ENCODE data around the gene PMM2. TPM values are rescaled to one million over a fixed set of nuclear protein-coding genes. Genes with fewer than 3 reads are reported as not detected.

Gene PMM2
- total RNA-seq, 4 donors from 2014 or later, result 20.0 to 33.0 (median 25.7) TPM

DNA sequence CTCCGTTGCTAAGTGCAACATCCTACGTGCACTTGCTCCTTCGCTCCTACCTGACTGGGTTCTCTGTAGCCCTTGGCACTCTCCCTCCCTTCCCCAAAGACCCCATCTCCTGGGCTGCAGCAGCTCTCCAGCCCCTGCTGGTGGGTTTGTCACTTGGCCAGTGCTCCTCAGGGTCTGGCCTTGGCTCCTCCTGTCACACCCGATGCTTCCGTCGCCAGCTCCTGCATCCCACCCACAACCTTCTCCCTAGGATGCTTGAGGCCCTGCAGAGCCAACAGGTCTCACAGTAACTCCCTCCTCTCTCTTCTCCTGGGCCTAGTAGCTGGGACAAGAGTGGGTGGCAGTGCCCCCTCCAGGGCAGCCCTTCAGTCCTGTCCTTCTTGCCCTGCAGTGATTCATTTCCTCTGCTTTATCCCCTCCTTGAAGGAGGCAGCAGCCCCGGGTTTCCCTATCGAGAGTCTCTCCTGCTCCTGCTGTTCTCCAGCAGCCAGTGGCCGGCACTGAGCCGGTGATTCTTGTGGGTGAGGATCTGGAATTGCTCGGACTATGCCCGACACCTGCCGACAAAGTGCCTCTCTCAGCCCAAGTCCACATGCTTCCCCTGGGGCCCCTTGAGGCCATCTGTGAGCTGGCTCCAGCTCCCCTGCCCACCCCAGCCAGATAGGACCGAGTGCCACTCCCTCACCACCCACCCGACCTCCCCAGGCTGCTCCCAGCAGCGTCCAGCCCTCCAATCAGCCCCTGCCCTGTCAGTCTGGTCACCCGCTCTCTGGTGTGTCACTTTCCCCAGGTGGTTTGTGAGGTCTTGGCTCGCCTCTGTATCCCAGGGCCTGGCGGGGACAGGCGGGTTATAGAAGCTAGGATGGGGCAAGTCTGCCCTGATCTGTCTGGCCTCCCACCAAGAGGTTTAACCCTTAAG, 88.3 kb downstream of the PMM2 start:
- no peak overlapping the region for H3K4me3 ChIP-seq

DNA sequence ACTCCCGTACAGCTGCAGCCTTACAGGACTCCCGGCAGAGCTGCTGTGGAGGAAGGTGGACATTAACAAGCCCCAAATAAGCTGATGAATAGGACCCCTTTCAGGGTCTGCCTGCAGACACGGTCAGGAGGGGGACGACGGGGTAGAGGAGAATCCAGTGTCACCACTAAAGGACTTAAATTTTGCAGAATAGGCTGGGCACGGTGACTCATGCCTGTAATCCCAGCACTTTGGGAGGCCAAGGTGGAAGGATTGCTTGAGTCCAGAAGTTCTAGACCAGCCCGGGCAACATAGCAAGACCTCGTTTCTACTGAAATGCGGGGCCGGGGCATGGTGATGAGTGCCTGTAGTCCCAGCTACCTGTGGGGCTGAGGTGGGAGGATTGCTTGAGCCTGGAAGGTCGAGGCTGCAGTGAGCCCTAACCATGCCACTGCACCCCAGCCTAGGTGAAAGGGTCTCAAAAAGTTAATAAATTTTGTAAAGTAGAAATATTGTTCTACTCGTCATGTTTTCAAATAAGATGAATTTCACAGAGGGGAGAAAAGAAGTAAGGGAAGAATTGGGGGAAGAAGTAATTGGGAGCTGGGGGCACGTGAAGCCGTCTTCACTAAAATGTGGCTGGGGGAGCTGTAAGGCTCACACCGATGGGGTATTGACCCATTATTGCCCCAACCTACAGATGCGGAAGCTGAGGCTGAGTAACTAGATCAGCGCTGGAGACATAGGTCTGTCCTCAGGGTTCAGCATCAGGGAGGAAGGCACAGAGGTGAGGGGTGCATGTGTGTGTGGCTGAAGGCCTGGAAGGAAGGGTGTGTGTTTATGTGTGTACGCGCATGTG, 89.2 kb downstream of the PMM2 start:
- 64% methylated on average over 19 of the region's 19 CpGs for WGBS
- no peak overlapping the region for H3K27ac ChIP-seq
- TF ChIP-seq, protein P1, sequence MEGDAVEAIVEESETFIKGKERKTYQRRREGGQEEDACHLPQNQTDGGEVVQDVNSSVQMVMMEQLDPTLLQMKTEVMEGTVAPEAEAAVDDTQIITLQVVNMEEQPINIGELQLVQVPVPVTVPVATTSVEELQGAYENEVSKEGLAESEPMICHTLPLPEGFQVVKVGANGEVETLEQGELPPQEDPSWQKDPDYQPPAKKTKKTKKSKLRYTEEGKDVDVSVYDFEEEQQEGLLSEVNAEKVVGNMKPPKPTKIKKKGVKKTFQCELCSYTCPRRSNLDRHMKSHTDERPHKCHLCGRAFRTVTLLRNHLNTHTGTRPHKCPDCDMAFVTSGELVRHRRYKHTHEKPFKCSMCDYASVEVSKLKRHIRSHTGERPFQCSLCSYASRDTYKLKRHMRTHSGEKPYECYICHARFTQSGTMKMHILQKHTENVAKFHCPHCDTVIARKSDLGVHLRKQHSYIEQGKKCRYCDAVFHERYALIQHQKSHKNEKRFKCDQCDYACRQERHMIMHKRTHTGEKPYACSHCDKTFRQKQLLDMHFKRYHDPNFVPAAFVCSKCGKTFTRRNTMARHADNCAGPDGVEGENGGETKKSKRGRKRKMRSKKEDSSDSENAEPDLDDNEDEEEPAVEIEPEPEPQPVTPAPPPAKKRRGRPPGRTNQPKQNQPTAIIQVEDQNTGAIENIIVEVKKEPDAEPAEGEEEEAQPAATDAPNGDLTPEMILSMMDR (IDR thresholded peaks at IDR 0.05), result no peak
- TF ChIP-seq POLR2AphosphoS5 (IDR thresholded peaks at IDR 0.05), result no peak
- TF ChIP-seq EP300 (IDR thresholded peaks at IDR 0.05), result no peak
- TF ChIP-seq POLR2A (IDR thresholded peaks at IDR 0.05), result no peak
- H3K4me1 ChIP-seq, result peaks cover 18% of the 10 kb centered on the region
- peak in 1 of 2 donors; percentile 39 for DNase-seq (ENCODE audit: low spot score in 2 of 2)
- H3K36me3 ChIP-seq, result peaks cover 26% of the 10 kb centered on the region
- peaks cover 6% of the 10 kb centered on the region for H3K27me3 ChIP-seq
- H3K4me3 ChIP-seq, result no peak overlapping the region
- H3K9me3 ChIP-seq, result no peaks in the 10 kb centered on the region

More for the DNA sequence above, 88.3 kb downstream of the PMM2 start:
- H3K27me3 ChIP-seq, result peaks cover 6% of the 10 kb centered on the region
- peaks cover 18% of the 10 kb centered on the region for H3K4me1 ChIP-seq
- peak in 1 of 2 donors; percentile 59 for DNase-seq (ENCODE audit: low spot score in 2 of 2)
- TF ChIP-seq, protein P1 (IDR thresholded peaks at IDR 0.05), result no peak
- TF ChIP-seq EP300 (IDR thresholded peaks at IDR 0.05), result no peak
- no peak for TF ChIP-seq POLR2A (IDR thresholded peaks at IDR 0.05)
- TF ChIP-seq POLR2AphosphoS5 (IDR thresholded peaks at IDR 0.05), result no peak
- H3K27ac ChIP-seq, result no peak overlapping the region
- no peaks in the 10 kb centered on the region for H3K9me3 ChIP-seq
- peaks cover 17% of the 10 kb centered on the region for H3K36me3 ChIP-seq
- WGBS, result 10% methylated on average over 16 of the region's 20 CpGs

DNA sequence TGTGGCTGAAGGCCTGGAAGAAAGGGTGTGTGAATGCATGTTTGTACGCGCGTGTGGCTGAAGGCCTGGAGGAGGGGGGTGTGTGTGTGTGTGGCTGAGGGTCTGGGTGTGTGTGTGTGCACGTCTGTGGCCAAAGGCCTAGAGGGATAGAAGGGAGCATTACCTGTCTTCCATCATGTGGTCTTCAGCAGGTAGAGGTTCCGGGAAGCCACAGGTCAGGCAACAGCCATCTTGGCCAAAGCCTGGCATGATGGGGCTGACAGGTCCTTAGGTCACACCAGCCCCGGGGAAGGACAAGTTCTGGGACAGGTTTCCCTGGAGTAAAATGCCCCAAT, 89.8 kb downstream of the PMM2 start:
- WGBS, result 87% methylated on average over 6 of the region's 6 CpGs
- Histone ChIP-seq H3K36me3 (peaks cover 32% of the 10 kb centered on the region), H3K9me3 (no peaks in the 10 kb centered on the region), H3K27ac (no peak overlapping the region), H3K27me3 (peaks cover 6% of the 10 kb centered on the region), H3K4me3 (no peak overlapping the region), H3K4me1 (peaks cover 18% of the 10 kb centered on the region)
- no peak for TF ChIP-seq POLR2AphosphoS5 (IDR thresholded peaks at IDR 0.05)
- TF ChIP-seq, protein P1 (IDR thresholded peaks at IDR 0.05), result no peak
- no peak for TF ChIP-seq EP300 (IDR thresholded peaks at IDR 0.05)
- TF ChIP-seq POLR2A (IDR thresholded peaks at IDR 0.05), result no peak
- no peak for DNase-seq (ENCODE audit: low spot score in 2 of 2)

DNA sequence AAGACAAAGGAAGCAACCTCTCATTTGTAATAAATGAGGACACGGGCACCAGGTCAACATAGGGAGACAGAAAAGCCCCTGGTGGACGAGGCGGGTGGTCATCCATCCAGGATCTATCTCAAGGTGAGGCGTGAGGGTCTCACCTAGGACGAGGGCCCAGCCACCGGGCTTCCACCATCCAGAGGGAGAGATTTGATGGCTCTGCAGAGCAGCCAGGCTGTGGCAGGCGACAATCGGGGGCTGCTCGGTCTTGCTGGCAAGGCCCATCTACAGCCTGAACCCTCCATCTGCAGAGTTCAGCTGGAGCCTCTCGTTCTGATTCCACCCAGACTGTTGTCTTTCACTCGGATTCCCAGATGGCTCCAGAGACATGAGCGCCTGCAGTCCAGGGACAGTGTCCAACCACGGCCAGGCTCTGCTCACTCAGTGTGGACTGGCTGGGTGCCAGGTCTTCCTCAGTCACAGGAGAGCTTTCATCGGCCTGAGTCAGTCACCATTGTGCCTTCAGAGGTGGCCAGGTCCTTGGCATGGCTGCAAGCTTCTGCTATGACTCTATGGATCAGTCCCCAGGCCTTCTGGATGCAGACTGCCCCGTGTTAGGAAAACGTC, 90.4 kb downstream of the PMM2 start:
- DNase-seq (ENCODE audit: low spot score in 2 of 2), result no peak
- no peaks in the 10 kb centered on the region for H3K9me3 ChIP-seq
- 72% methylated on average over 9 of the region's 16 CpGs for WGBS
- TF ChIP-seq POLR2A (IDR thresholded peaks at IDR 0.05) (no peak), EP300 (IDR thresholded peaks at IDR 0.05) (no peak), POLR2AphosphoS5 (IDR thresholded peaks at IDR 0.05) (no peak)
- TF ChIP-seq, protein P1 (IDR thresholded peaks at IDR 0.05), result no peak
- H3K4me3 ChIP-seq, result no peak overlapping the region
- H3K36me3 ChIP-seq, result peaks cover 39% of the 10 kb centered on the region
- peaks cover 6% of the 10 kb centered on the region for H3K27me3 ChIP-seq
- H3K4me1 ChIP-seq, result peaks cover 18% of the 10 kb centered on the region
- no peak overlapping the region for H3K27ac ChIP-seq
